ENCODE measurements around the gene JMJD6. TPM values are rescaled to one million over a fixed set of nuclear protein-coding genes. Genes with fewer than 3 reads are reported as not detected.
A peak's percentile ranks its signal among the peaks of the same experiment; 100 is the strongest.

The JMJD6 gene
- total and polyA plus RNA-seq, 2 of the 8 experiments (the other 6 are each of a cell fraction or from before 2014, with no cell fraction given) = 8.6 to 18.6 TPM

DNA sequence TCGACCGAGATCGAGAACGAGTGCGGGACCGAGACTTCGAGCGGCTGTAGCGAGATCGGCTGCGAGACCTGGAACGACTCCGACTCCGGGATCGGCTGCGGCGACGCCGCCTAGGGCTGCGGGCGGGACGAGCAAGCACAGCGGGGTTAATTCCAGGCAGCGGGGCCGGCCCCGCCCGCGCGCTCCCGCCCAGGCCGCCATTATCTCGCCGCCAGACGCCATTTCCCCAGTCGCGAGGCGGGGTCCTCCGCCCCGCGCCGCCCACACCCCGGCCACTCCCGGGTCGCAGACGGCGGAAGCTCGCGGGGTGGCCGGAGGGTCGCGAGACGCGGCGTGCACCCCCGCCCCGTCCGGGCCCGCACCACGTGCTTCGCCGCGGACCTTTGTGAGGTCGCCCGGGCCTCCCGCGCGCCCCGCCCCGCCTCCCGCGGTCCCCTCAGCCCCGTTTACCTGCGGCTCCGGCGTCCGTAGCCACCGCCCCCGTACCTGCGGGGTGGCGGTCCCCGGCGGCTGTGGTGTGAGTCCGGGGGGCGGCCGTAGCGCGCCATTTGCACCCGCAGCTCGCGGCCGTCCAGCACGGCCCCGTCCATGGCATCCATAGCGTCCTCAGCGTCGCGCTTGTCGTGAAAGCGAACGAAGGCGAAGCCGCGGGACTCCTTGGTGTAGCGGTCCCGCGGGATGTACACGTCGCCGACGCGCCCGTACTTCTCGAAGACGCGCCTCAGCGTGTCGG, 10.1 kb upstream of the JMJD6 start (continued):
- TF ChIP-seq KDM5A (IDR thresholded peaks at IDR 0.05; ENCODE audit: low read length) (no peak), BACH1 (IDR thresholded peaks at IDR 0.05; ENCODE audit: low read length) (0 out of 2 replicates have a peak, but pooled peaks have one; percentile 5), NANOG (IDR thresholded peaks at IDR 0.05; ENCODE audit: insufficient read depth, low read depth, low read length, poor library complexity, severe bottlenecking) (no peak), POLR2AphosphoS5 (IDR thresholded peaks at IDR 0.05; ENCODE audit: low read depth, low read length) (peak; percentile 95; the same call in 1 of the 2 replicates), PHF8 (conservative IDR thresholded peaks at IDR 0.05; ENCODE audit: low read depth, low read length) (no peak; the same call in 1 of the 2 replicates), RAD21 (IDR thresholded peaks at IDR 0.05 in 1 of 2, conservative IDR thresholded peaks at IDR 0.05 in 1 of 2; ENCODE audit: low read depth in 2 of 2, low read length in 2 of 2) (no peak), MAFK (IDR thresholded peaks at IDR 0.05; ENCODE audit: low read depth, low read length) (no peak), SP1 (IDR thresholded peaks at IDR 0.05; ENCODE audit: low read depth, low read length) (no peak; the same call in 1 of the 2 replicates), SIN3A (conservative IDR thresholded peaks at IDR 0.05 in 1 of 2, IDR thresholded peaks at IDR 0.05 in 1 of 2; ENCODE audit: low read depth in 1 of 2, low read length in 2 of 2) (peak in 1 of 2 experiments; percentile 11; a peak in 1 of 4 replicates), CHD1 (IDR thresholded peaks at IDR 0.05; ENCODE audit: low read depth, low read length) (no peak), JUND (IDR thresholded peaks at IDR 0.05; ENCODE audit: low read length) (no peak), SP2 (IDR thresholded peaks at IDR 0.05; ENCODE audit: low read length) (no peak), EP300 (IDR thresholded peaks at IDR 0.05; ENCODE audit: borderline replicate concordance in 1 of 2, low read depth in 2 of 2, low read length in 2 of 2) (no peak), POU5F1 (IDR thresholded peaks at IDR 0.05; ENCODE audit: low read depth, low read length) (no peak), YY1 (IDR thresholded peaks at IDR 0.05; ENCODE audit: low read depth, low read length) (peak; percentile 97), GABPA (IDR thresholded peaks at IDR 0.05; ENCODE audit: borderline replicate concordance, insufficient read depth, low read length) (no peak), BRCA1 (IDR thresholded peaks at IDR 0.05; ENCODE audit: low read depth, low read length) (no peak; the same call in 1 of the 2 replicates)
- TF ChIP-seq, protein P1, sequence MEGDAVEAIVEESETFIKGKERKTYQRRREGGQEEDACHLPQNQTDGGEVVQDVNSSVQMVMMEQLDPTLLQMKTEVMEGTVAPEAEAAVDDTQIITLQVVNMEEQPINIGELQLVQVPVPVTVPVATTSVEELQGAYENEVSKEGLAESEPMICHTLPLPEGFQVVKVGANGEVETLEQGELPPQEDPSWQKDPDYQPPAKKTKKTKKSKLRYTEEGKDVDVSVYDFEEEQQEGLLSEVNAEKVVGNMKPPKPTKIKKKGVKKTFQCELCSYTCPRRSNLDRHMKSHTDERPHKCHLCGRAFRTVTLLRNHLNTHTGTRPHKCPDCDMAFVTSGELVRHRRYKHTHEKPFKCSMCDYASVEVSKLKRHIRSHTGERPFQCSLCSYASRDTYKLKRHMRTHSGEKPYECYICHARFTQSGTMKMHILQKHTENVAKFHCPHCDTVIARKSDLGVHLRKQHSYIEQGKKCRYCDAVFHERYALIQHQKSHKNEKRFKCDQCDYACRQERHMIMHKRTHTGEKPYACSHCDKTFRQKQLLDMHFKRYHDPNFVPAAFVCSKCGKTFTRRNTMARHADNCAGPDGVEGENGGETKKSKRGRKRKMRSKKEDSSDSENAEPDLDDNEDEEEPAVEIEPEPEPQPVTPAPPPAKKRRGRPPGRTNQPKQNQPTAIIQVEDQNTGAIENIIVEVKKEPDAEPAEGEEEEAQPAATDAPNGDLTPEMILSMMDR (IDR thresholded peaks at IDR 0.05; ENCODE audit: control extremely low read depth in 1 of 3, insufficient read depth in 1 of 3, low read depth in 1 of 3, low read length in 3 of 3) = peak in 2 of 3 experiments; percentile 10 to 12; a peak in 2 of 4 replicates
- TF ChIP-seq, protein P2, sequence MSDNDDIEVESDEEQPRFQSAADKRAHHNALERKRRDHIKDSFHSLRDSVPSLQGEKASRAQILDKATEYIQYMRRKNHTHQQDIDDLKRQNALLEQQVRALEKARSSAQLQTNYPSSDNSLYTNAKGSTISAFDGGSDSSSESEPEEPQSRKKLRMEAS (IDR thresholded peaks at IDR 0.05) = peak; percentile 68
- TF ChIP-seq, protein P3, sequence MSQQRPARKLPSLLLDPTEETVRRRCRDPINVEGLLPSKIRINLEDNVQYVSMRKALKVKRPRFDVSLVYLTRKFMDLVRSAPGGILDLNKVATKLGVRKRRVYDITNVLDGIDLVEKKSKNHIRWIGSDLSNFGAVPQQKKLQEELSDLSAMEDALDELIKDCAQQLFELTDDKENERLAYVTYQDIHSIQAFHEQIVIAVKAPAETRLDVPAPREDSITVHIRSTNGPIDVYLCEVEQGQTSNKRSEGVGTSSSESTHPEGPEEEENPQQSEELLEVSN (IDR thresholded peaks at IDR 0.05) = no peak

All from H1 (cell line).